NCI-H1417 treated with DMSO at 0.1 percent for 48 hours (cell line): Measurements from ENCODE around the gene WWC2.

Source experiments
- DNase-seq: peaks from one replicate; lab custom pipeline; 2025; lab: John Stamatoyannopoulos, UW

The WWC2 gene

DNA sequence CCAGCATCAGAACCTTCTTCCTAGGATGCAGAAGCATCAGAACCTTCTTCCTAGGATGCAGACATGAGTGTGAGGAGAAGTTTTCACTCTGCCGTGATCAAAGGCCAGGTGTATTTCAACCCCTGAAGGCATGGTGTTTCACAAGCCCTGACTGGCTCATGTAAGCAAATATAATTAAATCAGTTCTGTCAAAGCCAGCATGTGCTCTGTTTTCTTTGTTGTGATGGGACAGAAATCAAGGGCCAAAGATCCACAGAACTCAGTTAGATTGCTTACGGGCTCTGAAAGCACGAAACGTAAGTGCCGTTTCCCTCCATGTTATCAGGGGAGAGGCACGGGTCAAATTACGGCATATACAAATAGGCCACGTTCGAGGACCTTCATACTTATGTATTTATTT is 255.2 kb downstream of the WWC2 start:
- no peak for DNase-seq

DNA sequence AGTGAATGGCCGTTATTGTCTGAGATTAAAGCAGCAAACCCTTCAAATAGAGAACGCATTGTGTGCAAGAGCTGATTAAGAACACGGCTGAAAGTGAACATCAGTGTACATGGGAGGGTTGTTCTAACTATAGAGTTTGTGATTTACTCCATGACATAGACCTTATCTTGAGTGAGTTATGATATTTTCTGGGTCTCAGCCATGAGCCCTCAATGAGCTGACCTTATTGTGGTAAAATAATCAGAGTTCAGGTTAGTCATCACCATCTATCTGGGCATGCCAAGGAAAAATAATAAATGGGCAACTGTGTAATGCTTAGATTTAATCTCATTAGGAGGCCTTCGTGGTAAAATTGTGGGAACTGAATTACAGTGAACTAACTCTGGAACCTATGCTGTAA is 256.3 kb downstream of the WWC2 start:
- peak; percentile 28 for DNase-seq

DNA sequence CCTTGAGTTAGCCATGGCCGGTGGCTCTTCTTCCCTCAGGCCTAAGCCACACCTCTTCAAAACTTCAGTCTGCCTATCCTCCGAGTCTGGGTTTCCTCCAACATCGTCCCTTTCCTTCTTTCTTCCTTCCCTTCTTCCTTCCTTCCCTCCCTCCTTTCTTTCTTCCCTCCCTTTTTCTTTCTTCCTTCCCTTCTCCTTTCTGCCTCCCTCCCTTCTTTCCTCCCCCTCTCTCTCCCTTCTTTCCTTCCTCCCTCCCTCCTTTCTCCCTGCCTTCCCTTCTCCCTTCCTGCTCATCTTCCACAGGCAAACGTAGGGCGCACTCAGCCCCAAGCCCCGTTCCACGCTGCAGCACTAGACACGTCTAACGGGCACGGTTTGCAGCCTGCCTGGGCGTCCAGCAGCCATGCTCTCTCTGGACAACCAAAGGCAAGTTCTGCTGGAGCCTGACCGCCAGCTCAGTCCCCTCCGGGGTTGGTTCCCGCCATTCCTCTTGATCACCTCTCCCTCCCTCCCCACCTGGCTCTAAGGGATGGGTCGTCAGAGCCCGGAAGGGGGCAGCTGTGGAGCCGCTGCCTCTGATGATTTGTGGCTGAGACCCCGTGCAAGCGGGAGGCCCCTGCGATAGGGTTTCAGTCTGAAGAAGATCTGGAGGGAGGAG is 257.2 kb downstream of the WWC2 start:
- no peak for DNase-seq

DNA sequence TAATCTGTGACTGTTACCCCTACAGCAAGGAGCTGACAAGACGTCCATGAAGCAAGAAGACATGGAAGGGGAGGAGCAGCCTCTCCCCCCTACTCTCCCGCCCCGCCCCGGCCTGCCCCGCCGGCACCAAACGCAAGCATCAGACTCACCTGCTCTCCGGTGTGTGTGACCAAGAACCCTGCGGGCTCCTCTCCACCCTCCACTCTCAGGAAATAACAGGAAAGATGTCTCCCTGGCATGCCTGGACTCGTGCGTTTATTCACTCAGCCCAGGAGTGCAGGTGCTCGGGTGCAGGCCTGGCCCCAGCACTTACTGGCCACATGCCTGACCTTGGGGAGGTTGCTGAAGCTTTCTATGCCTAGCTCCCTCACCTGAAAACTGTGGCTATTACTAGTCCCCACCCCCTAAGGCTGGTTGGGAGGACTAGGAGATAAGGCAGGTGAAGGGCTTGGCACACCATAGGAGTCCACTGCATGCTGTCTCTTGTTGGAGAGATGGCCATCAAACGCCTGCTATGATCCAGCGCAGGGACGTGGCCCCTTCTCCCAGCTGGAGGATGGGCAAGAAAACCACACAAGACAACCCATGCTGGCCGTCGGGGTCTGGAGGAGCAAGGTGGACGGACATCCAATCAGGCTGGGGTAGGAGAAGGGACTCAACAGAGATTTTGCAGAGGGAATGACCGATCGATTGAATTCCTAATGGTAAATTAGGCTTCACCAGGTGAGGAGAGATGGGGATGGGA is 258.0 kb downstream of the WWC2 start:
- no peak for DNase-seq

DNA sequence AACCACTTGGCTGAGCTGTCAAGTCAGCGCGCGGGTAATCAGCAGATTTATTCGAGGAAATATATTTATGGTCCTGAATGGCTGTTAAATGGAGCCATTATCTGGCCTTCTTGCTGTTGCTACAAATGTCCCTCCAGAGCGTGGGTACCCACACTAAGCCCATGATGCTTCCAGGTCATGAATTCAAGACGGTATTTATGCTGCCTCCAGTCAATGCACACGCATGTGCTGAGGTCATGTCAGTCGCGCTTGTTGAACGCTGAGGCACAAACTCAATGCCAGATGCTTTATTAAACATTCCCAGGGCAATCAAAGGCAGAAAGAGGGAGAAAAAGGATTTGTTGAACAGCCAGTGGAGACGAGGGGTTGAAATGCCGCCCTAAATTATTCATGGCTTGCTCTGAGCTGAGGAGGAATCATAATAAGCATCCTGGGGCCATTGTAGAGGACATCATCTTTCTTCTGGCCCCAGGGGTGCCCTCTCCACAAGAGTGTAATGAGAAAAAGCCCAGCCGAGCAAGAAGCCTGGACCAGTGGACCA is 259.2 kb downstream of the WWC2 start:
- no peak for DNase-seq

DNA sequence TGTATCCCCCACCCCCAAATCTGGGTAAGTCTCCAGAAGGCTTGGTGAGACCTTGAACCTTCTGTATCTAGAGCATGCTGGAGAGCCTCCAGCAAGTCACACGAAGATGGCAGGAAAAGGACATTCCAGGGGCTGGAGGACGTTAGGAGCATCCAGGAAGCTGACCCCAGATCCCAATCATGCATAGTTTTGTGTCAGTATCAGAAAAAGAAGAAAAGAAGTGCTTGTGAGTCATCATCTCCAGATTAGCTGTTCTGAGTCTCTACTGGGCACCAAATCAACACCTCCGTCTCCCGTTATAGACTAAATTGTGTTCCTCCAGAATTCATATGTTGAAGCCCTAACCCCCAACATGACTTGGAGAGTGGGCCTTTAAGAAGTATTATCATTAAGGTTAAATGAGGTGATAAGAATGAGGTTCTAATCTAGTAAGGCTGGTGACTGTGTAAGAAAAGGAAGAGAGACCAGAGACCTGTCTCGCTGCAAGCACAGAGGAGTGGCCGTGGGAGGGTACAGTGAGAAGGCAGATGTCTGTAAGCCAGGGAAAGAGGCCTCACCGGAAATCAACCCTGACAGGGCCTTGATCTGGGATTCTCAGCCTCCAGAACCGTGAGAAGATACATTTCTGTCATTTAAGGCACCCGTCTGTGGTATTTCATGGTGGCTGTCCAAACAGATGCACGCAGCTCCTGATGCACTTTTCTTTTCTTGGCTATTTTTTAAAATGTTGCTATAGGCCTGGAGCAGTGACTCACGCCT is 261.3 kb downstream of the WWC2 start:
- DNase-seq, result no peak

DNA sequence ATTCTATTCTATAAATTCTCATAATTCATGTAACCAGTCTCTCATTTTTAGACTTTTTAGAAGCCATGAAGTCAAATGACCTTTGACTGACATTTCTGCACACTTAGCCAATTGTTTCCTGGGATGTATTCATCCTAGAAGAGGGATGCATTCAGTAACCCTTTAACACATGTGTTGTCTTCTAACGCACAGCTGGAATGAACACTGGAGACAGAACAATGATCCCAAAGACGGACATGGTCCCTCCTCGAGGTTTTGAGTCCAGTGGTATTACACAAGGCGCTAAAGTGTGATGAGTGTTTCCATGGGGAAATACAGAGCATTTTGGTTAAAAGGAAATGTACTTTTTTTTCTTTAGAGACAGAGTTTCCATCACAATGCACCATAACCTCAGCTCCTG is 263.0 kb downstream of the WWC2 start:
- DNase-seq, result no peak

DNA sequence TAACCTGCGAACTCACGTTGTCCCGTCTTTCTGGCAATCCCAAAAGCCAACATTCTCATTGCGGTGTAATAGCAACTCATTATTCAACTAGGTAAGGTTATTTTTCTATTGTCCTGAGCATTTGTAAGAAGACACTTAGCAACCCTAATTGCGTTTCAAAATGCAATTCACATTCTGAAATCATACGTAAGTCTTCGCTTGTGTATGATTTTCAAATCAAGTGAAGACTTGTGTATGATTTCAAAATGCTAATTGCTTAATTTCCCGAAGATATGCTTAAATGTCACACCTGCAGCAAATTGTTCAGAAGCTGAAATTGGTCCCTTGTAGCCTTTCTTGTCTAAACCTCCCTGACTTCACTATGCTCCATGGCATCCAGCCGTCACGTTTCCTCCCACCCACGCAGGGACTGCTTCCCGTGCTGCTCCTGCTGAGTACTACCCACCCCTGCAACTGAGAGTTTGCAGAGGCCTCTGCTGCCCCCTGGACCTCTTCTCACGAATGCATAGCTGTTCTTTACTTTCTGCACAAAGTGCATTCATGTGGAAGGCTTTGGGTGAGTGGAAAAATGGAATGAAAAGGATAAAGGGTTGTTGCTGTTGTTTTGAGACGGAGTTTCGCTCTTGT is 264.0 kb downstream of the WWC2 start:
- DNase-seq, result no peak

DNA sequence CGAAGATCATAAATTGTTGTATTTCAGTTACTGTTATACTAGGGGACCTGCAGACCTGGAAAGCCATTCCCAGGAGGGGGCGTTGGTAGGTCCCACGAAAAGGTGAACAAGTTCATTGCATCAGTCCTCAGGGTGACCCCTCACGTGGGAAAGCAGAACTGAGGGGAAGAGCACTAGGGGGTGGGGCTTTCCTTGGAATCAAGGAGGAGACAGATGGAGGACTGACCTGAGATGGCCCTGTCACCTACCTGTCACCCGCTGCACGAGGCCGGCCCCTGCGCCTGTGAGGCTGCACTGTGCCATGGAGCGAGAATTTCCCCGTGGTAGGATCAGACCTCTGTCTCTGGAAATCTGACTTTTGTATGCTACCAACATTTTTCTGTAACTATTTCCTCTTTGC is 265.0 kb downstream of the WWC2 start:
- DNase-seq, result no peak

DNA sequence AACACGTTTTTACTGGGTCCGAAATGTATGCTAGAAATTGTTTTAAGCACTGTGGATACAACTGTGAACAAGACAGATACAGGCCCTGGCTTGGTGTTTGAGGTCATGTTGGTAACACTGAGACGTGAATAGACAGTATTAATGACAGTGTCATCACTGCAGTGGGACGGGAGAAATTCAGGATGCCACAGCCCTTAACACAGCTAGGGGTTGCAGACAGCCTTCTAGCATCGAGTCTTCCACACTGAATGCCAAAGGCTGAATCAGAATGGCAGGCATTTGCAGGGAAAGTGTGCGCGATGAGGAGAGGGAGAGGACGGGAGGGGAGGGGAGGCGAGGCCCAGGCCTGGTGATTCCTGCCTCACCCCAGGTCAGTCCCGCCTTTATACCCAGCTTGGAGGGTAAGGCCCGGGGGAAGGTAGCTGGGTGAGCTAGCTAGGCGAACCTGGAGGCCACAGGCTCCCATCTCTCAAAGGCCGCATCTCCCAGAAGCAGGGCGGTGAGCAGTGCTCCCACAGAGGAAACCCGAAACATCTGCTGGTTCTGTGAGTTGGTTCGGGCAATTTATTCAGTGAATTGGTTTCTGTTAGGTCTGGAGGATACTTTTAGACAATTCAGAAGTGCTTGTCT is 267.3 kb downstream of the WWC2 start:
- DNase-seq, result no peak

DNA sequence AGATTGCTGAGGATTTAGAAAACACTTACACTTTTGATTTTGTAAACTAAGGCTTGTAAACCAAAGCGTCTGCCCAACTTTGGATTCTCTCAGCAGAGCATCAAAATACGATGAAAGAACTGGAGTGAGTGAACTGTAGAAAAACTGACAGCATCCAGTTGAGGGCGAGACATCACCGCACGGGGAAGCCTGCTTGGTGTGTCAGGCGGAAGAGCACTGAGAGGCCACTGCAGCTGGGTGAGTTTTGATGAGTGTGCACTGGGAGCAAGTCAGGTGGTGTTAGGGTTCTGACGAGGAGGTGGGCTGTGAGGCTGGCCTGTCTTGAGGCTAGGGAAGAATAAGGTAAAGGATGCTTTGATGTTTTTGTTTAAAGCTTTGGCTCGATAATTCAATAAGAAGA is 270.0 kb downstream of the WWC2 start:
- no peak for DNase-seq
